ENCODE measurements around the gene LTO1. TPM values are rescaled to one million over a fixed set of nuclear protein-coding genes. Genes with fewer than 3 reads are reported as not detected.

LTO1 gene
- total and polyA plus RNA-seq, 2 of the 13 experiments (the other 11 are each of a cell fraction or from before 2014, with no cell fraction given) = 11.8 to 15.0 TPM

GRCh38 chr11:69643646-69644045 is 31.5 kb downstream of the LTO1 start (continued):
- TF ChIP-seq ZNF513 (CRISPR knock-in tag; conservative IDR thresholded peaks at IDR 0.05) (no peak), RBFOX2 (IDR thresholded peaks at IDR 0.05; ENCODE audit: low read depth, low read length) (peak; percentile 50), MTF2 (CRISPR knock-in tag; IDR thresholded peaks at IDR 0.05; ENCODE audit: borderline replicate concordance) (0 out of 2 replicates have a peak, but pooled peaks have one; percentile 77), ZBTB25 (CRISPR knock-in tag; IDR thresholded peaks at IDR 0.05) (no peak), ZNF792 (CRISPR knock-in tag; IDR thresholded peaks at IDR 0.05) (no peak), ZSCAN21 (CRISPR knock-in tag; IDR thresholded peaks at IDR 0.05; ENCODE audit: borderline replicate concordance) (0 out of 2 replicates have a peak, but pooled peaks have one; percentile 7), MZF1 (CRISPR knock-in tag; IDR thresholded peaks at IDR 0.05; ENCODE audit: borderline replicate concordance) (no peak), MED13 (CRISPR knock-in tag; IDR thresholded peaks at IDR 0.05) (no peak), PHF21A (CRISPR knock-in tag; IDR thresholded peaks at IDR 0.05) (0 out of 2 replicates have a peak, but pooled peaks have one; percentile 3), FOXM1 (CRISPR knock-in tag; IDR thresholded peaks at IDR 0.05) (no peak), SIN3B (IDR thresholded peaks at IDR 0.05; ENCODE audit: low read length) (0 out of 2 replicates have a peak, but pooled peaks have one; percentile 6)

Data from HepG2 (cell line).